Measurements from ENCODE around the gene DUSP3.

Gene DUSP3

DNA sequence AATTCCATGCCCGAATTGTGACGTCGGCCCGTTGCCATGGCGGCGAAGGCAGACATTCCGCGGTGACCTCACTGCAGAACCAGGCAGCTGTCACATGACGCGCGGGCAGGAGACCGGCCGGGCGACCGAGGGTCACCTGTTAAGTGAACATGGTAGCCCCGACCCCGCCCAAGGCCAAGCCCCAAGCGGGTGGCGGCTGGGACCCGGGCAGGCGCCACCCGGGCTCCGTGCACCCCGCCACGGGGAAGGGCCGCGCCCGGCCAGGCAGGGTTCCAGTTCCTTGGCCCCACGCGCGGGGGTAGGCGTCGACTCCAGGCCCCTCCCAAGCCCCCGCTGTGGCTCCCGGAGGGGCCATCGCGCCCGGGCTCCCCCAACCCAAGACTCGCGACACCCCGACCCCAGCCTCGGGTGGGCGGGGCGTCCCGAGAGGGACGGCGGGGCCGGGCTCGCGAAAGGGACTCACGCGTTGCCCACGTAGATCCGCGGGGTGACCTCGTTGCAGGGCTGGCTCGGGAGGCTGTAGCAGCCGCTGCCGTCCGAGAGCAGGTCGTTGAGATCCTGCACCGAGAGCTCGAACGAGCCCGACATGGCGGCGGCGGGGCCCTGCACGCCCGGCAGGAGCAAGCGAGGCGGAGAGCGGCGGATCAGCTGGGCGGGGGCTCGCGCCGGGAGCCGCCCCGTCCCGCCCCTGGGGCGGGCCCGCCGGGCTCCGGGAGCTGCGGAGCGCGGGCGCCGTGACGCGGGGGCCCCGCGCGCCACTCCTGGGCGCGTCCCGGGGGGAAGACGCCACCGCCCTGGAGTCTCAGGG lies at the start of gene DUSP3:
Gene DUSP3 (minus strand): TSS at position 641 of the 808 bp plus-strand sequence. CDS start 53 bp downstream, at position 588.
- peak; percentile 71 for DNase-seq

GRCh38 chr17:43827596-43827995 lies 48.8 kb upstream of the DUSP3 start:
- DNase-seq, result no peak

DNA sequence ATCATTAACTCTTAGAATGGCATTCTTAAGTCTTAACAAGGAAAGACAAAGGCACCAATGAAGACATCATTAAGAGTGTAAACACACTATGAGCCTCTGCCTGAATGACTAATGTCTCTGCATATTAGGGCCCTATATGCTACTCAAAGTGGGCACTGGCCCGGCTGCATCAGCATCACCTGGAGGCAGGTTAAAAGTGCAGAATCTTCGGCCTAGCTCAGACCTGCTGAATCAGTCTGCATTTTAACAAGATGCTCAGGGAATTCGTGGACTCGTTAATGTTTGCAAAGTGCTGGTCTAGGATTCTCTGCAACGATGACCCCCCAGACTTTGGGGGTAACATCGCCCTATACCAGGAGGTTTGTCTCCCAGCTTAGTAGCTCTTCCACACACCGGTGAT lies 47.4 kb upstream of the DUSP3 start:
- no peak for DNase-seq

DNA sequence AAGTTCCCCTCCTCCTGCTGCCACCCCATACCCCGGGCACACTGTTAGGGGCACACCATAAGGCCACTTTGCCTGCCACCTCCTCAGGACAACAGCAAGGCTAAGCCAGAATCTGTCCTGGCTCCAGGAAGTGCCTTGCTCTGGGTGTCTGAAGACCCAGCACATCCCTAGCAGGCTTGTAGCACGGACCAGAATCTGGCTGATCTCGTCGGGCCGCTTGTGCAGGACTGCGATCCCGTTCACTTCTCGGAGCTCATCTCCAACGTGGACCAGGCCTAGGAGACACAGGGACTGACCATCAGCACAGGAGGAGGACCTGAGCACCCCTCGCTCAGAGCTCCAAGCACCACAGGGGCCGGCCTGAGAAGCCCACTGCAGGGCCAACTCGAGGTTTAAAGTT lies 46.8 kb upstream of the DUSP3 start:
- no peak for DNase-seq

- no peak for DNase-seq
Observed at GRCh38 chr17:43823350-43824084, 44.7 kb upstream of the DUSP3 start.

DNA sequence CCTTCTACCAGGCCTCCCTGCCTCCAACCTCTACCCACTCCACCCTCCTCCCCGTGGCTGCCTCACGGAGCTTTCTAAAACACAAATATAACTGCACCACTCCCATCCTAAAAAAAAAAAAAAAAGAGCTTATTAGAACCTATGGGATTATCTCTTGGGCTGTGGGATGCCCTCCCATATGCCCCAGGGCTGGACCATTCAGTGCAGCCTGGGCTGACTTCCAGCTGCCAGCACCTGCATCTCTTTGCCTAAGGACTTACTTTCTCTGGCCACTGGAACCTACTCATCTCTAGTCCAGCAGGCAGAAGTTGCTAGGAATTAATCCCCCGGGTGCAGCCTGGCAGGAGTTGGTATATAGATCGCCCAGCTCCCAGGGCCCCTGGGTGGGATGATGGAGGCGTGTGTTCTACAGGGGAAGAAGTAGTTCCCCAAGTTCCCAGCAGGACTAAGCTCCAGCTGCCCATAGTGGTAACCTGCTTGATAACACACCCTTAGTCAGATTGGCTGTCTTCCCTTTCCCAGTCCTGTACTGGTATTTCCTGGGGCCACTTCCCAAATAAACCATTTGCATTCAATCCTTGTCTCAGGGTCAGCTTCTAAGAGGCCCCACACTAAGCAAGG lies 43.9 kb upstream of the DUSP3 start:
- DNase-seq, result no peak

DNA sequence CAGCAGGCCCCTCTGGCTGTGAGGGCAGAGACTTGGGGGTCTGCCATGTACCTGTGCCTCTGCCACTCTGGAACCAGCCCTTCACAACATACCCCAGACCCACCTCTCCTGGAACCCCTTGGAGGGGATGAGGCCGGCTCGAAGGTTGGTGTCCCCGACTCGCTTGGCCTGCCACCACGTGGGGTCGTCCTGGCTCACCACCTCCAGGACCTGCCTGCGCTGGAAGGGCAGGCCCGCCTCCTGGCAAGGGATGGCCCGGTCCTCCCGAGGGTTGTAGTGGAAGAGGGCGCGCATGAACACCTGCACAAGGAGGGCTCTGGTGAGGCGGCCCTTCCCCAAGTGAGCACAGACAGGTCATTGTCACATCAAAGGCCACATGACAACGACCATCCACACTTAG lies 42.0 kb upstream of the DUSP3 start:
- no peak for DNase-seq

- no peak for DNase-seq
Observed at GRCh38 chr17:43818966-43819365, 40.2 kb upstream of the DUSP3 start.

GRCh38 chr17:43817826-43818225 lies 39.0 kb upstream of the DUSP3 start:
- DNase-seq, result no peak

- no peak for DNase-seq
Observed at GRCh38 chr17:43816336-43817320, 37.9 kb upstream of the DUSP3 start.

DNA sequence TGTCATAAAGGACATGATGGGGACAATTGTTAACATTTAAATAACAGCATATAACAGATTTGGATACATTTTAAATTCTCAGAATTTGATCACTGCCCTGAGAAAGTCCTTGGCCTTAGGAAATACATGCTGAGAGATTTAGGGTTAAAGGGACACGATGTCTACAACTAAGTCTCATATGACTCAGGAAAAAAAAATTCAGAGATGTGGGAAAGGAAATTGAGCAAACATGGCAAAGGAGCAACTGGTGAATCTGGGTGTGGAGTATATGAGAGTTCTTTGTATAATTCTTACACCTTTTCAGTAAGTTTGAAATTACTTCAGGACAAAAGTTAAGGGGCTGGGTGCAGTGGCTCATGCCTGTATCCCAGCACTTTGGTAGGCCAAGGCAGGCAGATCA lies 35.9 kb upstream of the DUSP3 start:
- DNase-seq, result no peak

- DNase-seq, result no peak
Observed at GRCh38 chr17:43814026-43814425, 35.2 kb upstream of the DUSP3 start.

DNA sequence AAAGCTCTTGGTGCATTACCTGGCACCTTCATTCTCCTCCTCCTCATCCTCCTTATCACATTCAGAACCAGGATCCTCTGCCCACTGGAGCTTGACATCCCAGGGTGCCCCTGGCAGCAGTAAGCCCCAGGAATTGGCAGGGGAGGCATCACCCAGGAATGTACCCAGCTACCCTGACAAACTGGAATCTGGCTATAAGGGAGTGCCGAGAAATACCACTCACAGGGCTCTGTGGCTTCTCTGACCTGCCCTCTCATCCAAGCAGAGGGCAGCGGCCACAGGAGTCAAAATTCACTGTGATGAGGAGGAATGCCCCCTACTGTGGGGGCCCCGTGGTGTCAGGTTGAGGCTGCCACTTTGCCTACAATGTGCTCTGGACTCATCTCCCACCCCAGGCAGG lies 34.6 kb upstream of the DUSP3 start:
- DNase-seq, result no peak

- no peak for DNase-seq
Observed at GRCh38 chr17:43812396-43813265, 33.9 kb upstream of the DUSP3 start.

GRCh38 chr17:43810823-43811222 lies 32.0 kb upstream of the DUSP3 start:
- DNase-seq, result no peak

DNA sequence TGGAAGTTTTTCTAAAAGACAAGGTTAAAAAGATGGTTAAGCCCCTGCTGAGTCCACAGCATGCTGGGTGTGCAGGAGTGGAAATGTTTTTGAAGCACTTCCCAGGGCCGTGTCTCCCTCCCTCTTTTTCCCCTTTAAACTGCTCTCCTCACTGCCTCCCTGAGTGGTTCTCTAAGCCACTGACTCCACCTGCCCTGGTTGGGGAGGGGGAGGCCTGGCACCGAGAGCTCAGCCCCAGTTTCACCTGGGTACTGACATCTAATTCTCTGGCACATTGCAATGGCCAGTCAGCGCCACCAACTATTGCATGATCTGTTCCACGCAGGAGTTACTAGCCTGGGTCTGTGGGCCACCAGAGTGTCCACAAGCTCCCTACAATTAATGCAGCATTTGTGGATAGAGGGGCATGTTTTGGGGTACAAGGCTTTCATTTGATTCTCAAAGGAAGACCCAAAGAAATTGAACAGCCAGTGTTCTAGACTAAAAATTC lies 31.5 kb upstream of the DUSP3 start:
- no peak for DNase-seq

DNA sequence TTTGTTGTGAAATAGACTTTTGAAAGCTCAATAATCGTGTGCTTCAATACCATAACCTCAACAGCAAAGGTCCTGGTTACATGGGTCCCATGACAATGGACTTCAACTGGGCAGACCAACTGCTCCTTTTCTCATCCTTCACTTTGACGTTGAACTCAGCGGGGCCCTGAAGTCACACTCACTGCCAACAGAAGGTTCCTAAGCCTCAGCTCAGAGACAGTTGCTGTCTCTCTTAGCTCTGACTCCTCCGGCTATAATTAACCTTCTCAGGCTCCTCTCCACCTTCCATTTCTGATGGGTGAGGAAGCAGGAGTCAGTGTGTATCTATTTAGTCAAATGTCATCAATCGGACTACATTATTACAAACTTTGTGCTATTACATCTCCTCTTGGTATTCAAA lies 30.3 kb upstream of the DUSP3 start:
- no peak for DNase-seq

DNA sequence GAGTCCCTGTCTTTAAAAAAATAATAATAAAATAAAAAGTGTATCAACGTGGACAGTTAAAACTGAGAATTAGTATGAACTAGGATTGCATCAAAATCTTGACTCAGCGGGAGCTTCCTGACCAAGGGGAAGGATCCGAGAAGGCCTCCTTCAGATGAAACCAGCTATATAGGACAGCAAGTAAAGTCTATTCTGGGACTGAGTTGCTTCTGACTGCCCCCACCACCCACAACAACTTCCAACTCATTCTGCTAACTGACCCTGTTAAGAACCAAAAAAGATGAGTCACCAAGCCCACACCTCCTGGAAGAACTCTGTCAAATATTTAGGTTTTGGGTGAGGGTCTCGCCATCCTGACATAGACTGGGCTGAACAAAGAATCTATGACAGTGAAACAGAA lies 29.3 kb upstream of the DUSP3 start:
- DNase-seq, result no peak

DNA sequence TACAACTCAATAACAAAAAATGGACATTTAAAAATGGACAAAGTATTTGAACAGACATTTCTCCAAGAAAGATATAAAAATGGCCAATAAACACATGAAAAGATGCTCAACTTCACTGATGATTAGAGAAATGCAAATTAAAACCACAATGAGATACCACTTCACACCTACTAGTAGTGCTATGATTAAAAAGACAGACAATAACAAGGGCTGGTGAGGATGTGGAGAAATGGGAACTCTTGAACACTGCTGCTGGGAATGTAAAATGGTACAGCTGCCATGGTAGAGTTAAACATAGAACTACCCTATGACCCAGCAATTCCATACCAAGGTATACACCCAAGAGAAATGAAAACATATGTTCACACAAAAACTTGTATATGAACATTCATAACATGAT lies 26.3 kb upstream of the DUSP3 start:
- no peak for DNase-seq

- DNase-seq, result no peak
Observed at GRCh38 chr17:43803758-43804157, 25.0 kb upstream of the DUSP3 start.

DNA sequence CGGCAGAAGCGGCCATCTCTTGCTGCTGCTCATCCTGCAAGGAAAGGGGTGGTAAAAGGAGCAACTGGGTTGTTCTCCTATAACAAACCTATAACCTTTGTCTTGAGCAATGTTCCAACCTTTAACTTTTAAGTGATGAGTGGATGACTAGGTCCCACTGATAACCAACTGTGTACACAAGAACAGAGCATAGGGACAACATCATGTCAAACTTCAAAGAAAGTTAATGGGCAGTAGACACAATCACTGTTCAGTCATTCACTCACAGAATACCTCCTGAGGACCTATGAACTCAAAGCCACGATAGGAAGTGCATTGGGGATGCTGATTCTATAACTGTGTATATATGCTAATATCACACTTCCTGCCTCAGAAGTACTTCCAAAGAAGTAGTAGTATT lies 23.1 kb upstream of the DUSP3 start:
- DNase-seq, result no peak

DNA sequence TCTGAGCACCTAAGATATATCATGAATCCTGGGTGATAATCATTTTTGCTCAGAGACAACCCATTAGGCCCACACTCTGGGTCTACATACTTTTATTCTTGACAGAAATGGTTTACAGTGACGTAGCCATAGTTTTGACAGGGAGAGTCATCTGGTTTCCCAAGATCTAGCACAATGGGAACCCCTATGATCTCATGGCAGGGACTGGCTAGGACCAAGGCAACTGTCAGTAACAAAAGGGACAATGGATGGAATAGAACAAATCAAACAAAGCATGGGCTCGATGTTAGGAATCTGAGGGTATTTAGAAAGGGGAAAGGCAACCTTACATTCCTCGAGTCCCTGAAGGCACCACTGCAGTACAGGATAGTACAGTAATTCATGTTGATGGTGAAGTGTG lies 22.0 kb upstream of the DUSP3 start:
- no peak for DNase-seq

Measured in CD4-positive, alpha-beta T cell treated with Interleukin-17A for 1 hour (primary cell).